ENCODE data around the gene PLEKHD1. TPM values are rescaled to one million over a fixed set of nuclear protein-coding genes. Genes with fewer than 3 reads are reported as not detected.

Gene PLEKHD1
- total RNA-seq, 2 experiments from 2014 or later = 0.47 to 0.63 TPM

DNA sequence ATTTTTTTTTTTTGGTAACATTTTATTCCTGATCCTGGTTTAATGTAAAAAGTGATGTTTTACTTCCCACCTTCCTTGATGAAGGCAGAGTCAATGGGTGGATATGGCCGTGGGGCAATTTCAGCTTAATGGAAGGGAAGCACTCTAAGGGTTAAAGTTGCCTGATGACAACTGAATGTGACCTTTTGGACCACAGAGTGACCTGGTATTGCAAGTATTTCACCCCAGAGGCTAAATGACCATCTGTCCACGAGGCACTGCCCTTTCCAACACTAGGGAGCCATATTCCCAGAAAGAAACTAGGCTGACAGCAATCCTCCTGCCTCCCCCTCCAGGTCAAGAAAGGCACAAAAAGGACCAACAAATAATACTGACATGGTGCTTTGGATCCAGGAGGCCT lies 85.3 kb downstream of the PLEKHD1 start:
- H3K4me3 ChIP-seq (ENCODE audit: low read length) = no peak overlapping the region
- ChIA-PET CTCF (no interaction called here), POLR2A (no interaction called here)
- H3K27me3 Mint-ChIP-seq = peaks cover 76% of the 10 kb centered on the region
- peaks cover 40 to 68% of the 10 kb centered on the region in 2 experiments for H3K27me3 ChIP-seq (ENCODE audit: control insufficient read depth in 1 of 2, insufficient read depth in 2 of 2, low read length in 2 of 2)
- H3K4me1 ChIP-seq (ENCODE audit: insufficient read depth, low read length) = peaks cover 29% of the 10 kb centered on the region
- intact Hi-C loops (cut with DNase I, micrococcal nuclease) = loop anchor here (10.0 kb wide), 2 partner anchors 445 to 705 kb away; no protein-coding TSS in a partner anchor
- TF ChIP-seq, protein P1, sequence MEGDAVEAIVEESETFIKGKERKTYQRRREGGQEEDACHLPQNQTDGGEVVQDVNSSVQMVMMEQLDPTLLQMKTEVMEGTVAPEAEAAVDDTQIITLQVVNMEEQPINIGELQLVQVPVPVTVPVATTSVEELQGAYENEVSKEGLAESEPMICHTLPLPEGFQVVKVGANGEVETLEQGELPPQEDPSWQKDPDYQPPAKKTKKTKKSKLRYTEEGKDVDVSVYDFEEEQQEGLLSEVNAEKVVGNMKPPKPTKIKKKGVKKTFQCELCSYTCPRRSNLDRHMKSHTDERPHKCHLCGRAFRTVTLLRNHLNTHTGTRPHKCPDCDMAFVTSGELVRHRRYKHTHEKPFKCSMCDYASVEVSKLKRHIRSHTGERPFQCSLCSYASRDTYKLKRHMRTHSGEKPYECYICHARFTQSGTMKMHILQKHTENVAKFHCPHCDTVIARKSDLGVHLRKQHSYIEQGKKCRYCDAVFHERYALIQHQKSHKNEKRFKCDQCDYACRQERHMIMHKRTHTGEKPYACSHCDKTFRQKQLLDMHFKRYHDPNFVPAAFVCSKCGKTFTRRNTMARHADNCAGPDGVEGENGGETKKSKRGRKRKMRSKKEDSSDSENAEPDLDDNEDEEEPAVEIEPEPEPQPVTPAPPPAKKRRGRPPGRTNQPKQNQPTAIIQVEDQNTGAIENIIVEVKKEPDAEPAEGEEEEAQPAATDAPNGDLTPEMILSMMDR (IDR thresholded peaks at IDR 0.05) = no peak
- H3K9me3 Mint-ChIP-seq = no peaks in the 10 kb centered on the region
- H3K27ac Mint-ChIP-seq = no peak overlapping the region
- H3K36me3 Mint-ChIP-seq (ENCODE audit: low read depth) = no peaks in the 10 kb centered on the region
- ATAC-seq (ENCODE audit: poor library complexity) (no peak), DNase-seq (no peak)
- no peak overlapping the region for H3K4me3 Mint-ChIP-seq
- H3K36me3 ChIP-seq (ENCODE audit: insufficient read depth, low read length) = no peaks in the 10 kb centered on the region
- peaks cover 11% of the 10 kb centered on the region for H3K4me1 Mint-ChIP-seq (ENCODE audit: low read depth)
- H3K27ac ChIP-seq (ENCODE audit: low read depth in 1 of 2, low read length in 2 of 2) = no peak overlapping the region
- H3K9me3 ChIP-seq (ENCODE audit: control insufficient read depth in 1 of 2, insufficient read depth in 1 of 2, low read length in 2 of 2) = peaks cover 0 to 14% of the 10 kb centered on the region in 2 experiments

DNA sequence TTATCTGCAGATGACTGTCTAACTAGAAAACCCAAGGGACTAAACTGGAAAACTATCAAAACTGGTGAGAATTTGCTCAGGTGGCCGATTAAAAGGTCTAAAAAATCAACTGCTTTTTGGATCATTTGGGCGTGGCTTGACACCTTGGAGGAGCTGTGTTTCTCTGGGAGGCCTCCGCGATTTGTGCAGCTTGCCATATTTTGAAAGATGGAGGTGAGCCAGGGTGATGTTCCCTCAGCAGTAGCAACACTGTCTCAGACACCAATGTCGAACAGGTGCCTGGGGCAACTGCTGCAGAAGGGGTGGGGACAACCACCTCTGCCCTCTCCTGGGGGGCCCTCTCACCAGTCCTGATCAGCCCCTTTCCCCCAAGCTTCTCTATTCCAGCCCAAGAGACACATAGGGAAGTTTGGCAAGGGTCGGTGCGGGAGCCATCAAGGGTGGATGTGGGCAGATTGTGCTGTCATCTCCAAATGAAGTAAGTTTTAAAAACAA lies 86.4 kb downstream of the PLEKHD1 start:
- peaks cover 0 to 14% of the 10 kb centered on the region in 2 experiments for H3K9me3 ChIP-seq (ENCODE audit: control insufficient read depth in 1 of 2, insufficient read depth in 1 of 2, low read length in 2 of 2)
- intact Hi-C loops (cut with DNase I, micrococcal nuclease) = loop anchor here (10.0 kb wide), 2 partner anchors 446 to 706 kb away; no protein-coding TSS in a partner anchor
- Mint-ChIP-seq H3K9me3 (no peaks in the 10 kb centered on the region), H3K36me3 (ENCODE audit: low read depth) (no peaks in the 10 kb centered on the region), H3K4me3 (peak overlapping the region; percentile 68), H3K27me3 (peaks cover 75% of the 10 kb centered on the region), H3K27ac (no peak overlapping the region), H3K4me1 (ENCODE audit: low read depth) (peaks cover 11% of the 10 kb centered on the region)
- POLR2A ChIA-PET = no interaction called here
- ATAC-seq (ENCODE audit: poor library complexity) = no peak
- TF ChIP-seq, protein P1 (IDR thresholded peaks at IDR 0.05) = no peak
- no peak for DNase-seq
- H3K4me3 ChIP-seq (ENCODE audit: low read length) = no peak overlapping the region
- CTCF ChIA-PET = no interaction called here
- H3K27ac ChIP-seq (ENCODE audit: low read depth in 1 of 2, low read length in 2 of 2) = no peak overlapping the region
- H3K27me3 ChIP-seq (ENCODE audit: control insufficient read depth in 1 of 2, insufficient read depth in 2 of 2, low read length in 2 of 2) = peaks cover 40 to 67% of the 10 kb centered on the region in 2 experiments
- H3K4me1 ChIP-seq (ENCODE audit: insufficient read depth, low read length) = peaks cover 29% of the 10 kb centered on the region
- H3K36me3 ChIP-seq (ENCODE audit: insufficient read depth, low read length) = no peaks in the 10 kb centered on the region

DNA sequence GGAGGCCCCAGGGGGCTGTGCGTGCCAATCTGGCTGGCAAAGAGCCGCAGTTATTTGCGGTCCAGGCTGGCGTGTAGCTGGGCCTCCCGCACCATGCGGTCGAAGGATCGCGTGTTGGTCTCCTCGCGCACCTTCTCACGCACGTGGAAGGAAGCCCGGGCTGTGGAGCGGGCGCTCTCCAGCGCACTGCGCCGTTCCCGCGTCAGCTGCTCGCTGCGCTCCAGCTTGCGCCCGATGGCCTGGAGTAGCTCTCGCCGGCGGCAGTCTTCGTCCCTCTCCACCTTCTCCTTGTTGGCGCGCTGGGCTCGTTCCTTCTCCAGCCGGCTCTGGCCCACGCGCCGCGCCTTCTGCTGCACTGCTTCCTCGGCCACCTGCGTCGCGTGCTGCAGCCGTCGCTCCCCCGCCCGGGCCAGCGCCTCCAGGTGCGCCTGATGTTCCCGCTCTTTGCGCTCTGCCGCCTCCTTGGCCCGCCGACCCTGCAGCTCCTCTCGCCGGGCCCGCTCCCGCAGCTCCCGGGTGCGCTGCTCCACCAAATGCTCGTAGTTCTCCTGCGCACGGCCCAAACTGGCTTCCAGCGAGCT lies 87.0 kb downstream of the PLEKHD1 start:
- H3K4me1 ChIP-seq (ENCODE audit: insufficient read depth, low read length) = peaks cover 29% of the 10 kb centered on the region
- no peak overlapping the region for H3K4me3 ChIP-seq (ENCODE audit: low read length)
- POLR2A ChIA-PET = no interaction called here
- H3K27me3 ChIP-seq (ENCODE audit: control insufficient read depth in 1 of 2, insufficient read depth in 2 of 2, low read length in 2 of 2) = peaks cover 43 to 64% of the 10 kb centered on the region in 2 experiments
- intact Hi-C loops (cut with DNase I, micrococcal nuclease) = loop anchor here (10.0 kb wide), 2 partner anchors 447 to 707 kb away; no protein-coding TSS in a partner anchor
- Mint-ChIP-seq H3K27me3 (peaks cover 75% of the 10 kb centered on the region), H3K4me1 (ENCODE audit: low read depth) (peaks cover 11% of the 10 kb centered on the region), H3K27ac (no peak overlapping the region), H3K9me3 (no peaks in the 10 kb centered on the region), H3K4me3 (no peak overlapping the region), H3K36me3 (ENCODE audit: low read depth) (no peaks in the 10 kb centered on the region)
- TF ChIP-seq, protein P1 (IDR thresholded peaks at IDR 0.05) = no peak
- DNase-seq (no peak), ATAC-seq (ENCODE audit: poor library complexity) (no peak)
- H3K27ac ChIP-seq (ENCODE audit: low read depth in 1 of 2, low read length in 2 of 2) = no peak overlapping the region
- peaks cover 0 to 14% of the 10 kb centered on the region in 2 experiments for H3K9me3 ChIP-seq (ENCODE audit: control insufficient read depth in 1 of 2, insufficient read depth in 1 of 2, low read length in 2 of 2)
- no peaks in the 10 kb centered on the region for H3K36me3 ChIP-seq (ENCODE audit: insufficient read depth, low read length)
- CTCF ChIA-PET = no interaction called here
